Cardiac muscle cell (in vitro differentiated cells and primary cell): ENCODE results near the gene ROR2. TPM values are rescaled to one million over a fixed set of nuclear protein-coding genes. Genes with fewer than 3 reads are reported as not detected.

Experiments used
- DNase-seq, 2 donors: peaks; one replicate each; pipeline versions ENCODE4 v3.0.0 to v3.0.0-alpha.2; 2010 to 2017; ENCODE audit warnings: low read depth in 1 of 2, low spot score in 1 of 2
- H3K27ac ChIP-seq: fragments of 200-600 bp; sonication (generic); 2 replicates; pipeline ENCODE4 v1.5.1; 2016
- H3K27me3 ChIP-seq: fragments of 200-600 bp; sonication (generic); 2 replicates; pipeline ENCODE4 v1.6.0; 2016; ENCODE audit warnings: control low read depth
- H3K36me3 ChIP-seq: fragments of 200-600 bp; sonication (generic); 2 replicates; pipeline ENCODE4 v1.5.1; 2016; ENCODE audit warnings: control low read depth
- H3K4me1 ChIP-seq: fragments of 200-600 bp; sonication (generic); 2 replicates; pipeline ENCODE4 v1.8.1; 2017; ENCODE audit warnings: low read depth, mild to moderate bottlenecking, mixed run types
- H3K4me3 ChIP-seq: fragments of 200-600 bp; sonication (generic); 2 replicates; pipeline ENCODE4 v1.5.1; 2016; ENCODE audit warnings: mild to moderate bottlenecking
- H3K9me3 ChIP-seq: fragments of 200-600 bp; sonication (generic); 2 replicates; pipeline ENCODE4 v1.5.1; 2017; ENCODE audit warnings: low read depth, mild to moderate bottlenecking, control low read depth
- CTCF ChIP-seq: IDR thresholded peaks from 2 replicates; pipeline ENCODE4 v1.5.1; 2012; ENCODE audit warnings: low read depth, mild to moderate bottlenecking, low read length
- polyA plus RNA-seq: library from polyadenylated mRNA; unstranded; fragments of >200 nt; fragmentation: Nextera tagmentation; extraction: Ambion mirVana; gene quantifications from 2 replicates; pipeline ENCODE4 v1.2.1, GENCODE V29; 2016
- total RNA-seq: library from RNA; depleted of rRNA; stranded (reverse); fragments of >200 nt; gene quantifications from 2 replicates; pipeline ENCODE4 v1.2.3, GENCODE V29; 2016

The ROR2 gene
- total and polyA plus RNA-seq, 2 experiments from 2014 or later: 21.5 to 38.6 TPM

- Histone ChIP-seq H3K9me3 (no peaks in the 10 kb centered on the region), H3K27ac (peak overlapping the region; percentile 77), H3K27me3 (no peaks in the 10 kb centered on the region), H3K4me1 (peaks cover 50% of the 10 kb centered on the region), H3K4me3 (no peak overlapping the region), H3K36me3 (no peaks in the 10 kb centered on the region)
- TF ChIP-seq CTCF: no peak
- DNase-seq: no peak
These were observed 114.8 kb downstream of the ROR2 start for GRCh38 chr9:91835216-91835615.

DNA sequence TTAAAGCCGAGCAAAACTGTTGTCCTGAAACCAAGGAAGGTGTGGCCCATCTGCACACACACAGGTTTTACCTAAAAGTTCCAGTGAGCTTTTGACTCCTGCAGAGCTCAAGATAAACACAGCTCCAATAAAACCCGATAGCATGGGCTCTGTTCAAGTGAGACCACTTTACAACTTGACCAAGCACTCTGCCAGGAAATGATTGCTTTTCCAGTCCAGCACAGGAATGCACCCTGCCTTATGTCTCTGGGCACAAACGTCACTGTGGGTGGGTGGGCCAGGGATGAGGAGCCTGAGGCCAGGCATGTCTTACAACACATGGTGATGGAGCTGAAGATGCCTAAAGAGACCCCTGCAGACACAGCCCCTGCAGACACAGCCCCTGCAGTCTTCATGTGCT is 115.3 kb downstream of the ROR2 start:
- DNase-seq: peak in 1 of 2 donors; percentile 64
- no peaks in the 10 kb centered on the region for H3K36me3 ChIP-seq

DNA sequence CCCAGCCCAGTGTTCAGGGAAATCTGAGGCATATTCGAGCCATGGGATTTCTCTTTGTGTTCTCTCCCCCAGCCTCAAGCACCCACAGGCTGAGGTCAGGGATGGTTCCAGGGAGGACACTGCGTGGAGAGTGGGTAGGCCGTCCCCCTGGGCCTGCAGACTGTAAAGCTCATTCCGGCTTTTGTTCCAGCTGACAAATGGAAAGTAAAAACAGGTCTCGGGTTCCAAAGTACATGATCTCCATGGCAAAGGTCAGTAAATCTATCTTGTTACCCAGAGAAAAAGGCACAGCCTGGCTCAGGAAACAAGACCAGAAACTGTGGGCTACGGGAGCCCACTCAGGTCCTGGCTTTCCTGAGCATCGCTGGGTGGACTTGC is 116.2 kb downstream of the ROR2 start:
- no peak overlapping the region for H3K4me3 ChIP-seq
- H3K27ac ChIP-seq: peak overlapping the region; percentile 77
- H3K4me1 ChIP-seq: peaks cover 50% of the 10 kb centered on the region
- H3K36me3 ChIP-seq: no peaks in the 10 kb centered on the region
- no peak for TF ChIP-seq CTCF
- DNase-seq: no peak
- no peaks in the 10 kb centered on the region for H3K9me3 ChIP-seq
- no peaks in the 10 kb centered on the region for H3K27me3 ChIP-seq

More for the DNA sequence above, 115.3 kb downstream of the ROR2 start:
- Histone ChIP-seq H3K27ac (peak overlapping the region; percentile 77), H3K4me1 (peaks cover 50% of the 10 kb centered on the region), H3K9me3 (no peaks in the 10 kb centered on the region), H3K4me3 (no peak overlapping the region), H3K27me3 (no peaks in the 10 kb centered on the region)
- TF ChIP-seq CTCF: no peak

GRCh38 chr9:91833096-91833877 is 116.7 kb downstream of the ROR2 start:
- TF ChIP-seq CTCF: no peak
- H3K27ac ChIP-seq: peak overlapping the region; percentile 77
- no peak for DNase-seq

DNA sequence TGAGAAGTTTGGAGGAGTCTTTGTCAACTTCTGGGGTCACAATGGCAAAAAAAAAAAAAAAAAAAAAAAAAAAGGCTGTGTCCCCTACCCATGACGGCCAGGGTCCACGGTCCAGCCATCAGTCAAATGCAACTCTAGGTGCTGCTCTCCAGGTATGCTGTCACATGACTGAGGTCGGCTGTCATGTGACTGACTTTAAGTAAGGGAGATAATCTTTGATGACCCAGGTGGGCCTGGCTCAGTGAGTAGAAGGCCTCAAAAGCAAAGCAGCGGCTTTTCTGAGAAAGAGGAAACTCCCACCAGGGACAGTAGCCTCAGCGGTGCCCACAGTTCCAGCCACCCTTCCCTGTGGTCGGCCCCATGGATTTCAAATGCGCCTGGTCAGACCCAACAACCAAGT is 117.7 kb downstream of the ROR2 start:
- peaks cover 40% of the 10 kb centered on the region for H3K4me1 ChIP-seq
- H3K36me3 ChIP-seq: no peaks in the 10 kb centered on the region
- H3K9me3 ChIP-seq: no peaks in the 10 kb centered on the region
- H3K27ac ChIP-seq: no peak overlapping the region
- no peaks in the 10 kb centered on the region for H3K27me3 ChIP-seq
- DNase-seq: no peak
- no peak overlapping the region for H3K4me3 ChIP-seq
- TF ChIP-seq CTCF: no peak

More at GRCh38 chr9:91833096-91833877, 116.7 kb downstream of the ROR2 start:
- H3K4me1 ChIP-seq: peaks cover 50% of the 10 kb centered on the region
- no peak overlapping the region for H3K4me3 ChIP-seq
- no peaks in the 10 kb centered on the region for H3K9me3 ChIP-seq
- H3K36me3 ChIP-seq: no peaks in the 10 kb centered on the region
- no peaks in the 10 kb centered on the region for H3K27me3 ChIP-seq
